Panc1 (cell line): Measurements from ENCODE around the gene GPC3.

Experiments used
- POLR2AphosphoS5 ChIP-seq: IDR thresholded peaks from 2 replicates; pipeline ENCODE4 v1.6.1; 2012; ENCODE audit warnings: mild to moderate bottlenecking, low read depth, low read length, moderate library complexity
- SIN3A ChIP-seq: IDR thresholded peaks from 2 replicates; pipeline ENCODE4 v1.6.1; 2012; ENCODE audit warnings: low read depth, mild to moderate bottlenecking, low read length, moderate library complexity, borderline replicate concordance; ENCODE audit not compliant: insufficient read depth
- TCF7L2 ChIP-seq: IDR thresholded peaks from 2 replicates; pipeline ENCODE4 v1.6.1; 2011; ENCODE audit warnings: mild to moderate bottlenecking, low read depth, low read length, inconsistent platforms
- TF ChIP-seq, protein P1 (sequence below): fragments of 450-650 bp; IDR thresholded peaks from 2 replicates; pipeline ENCODE4 v1.5.1; 2017; ENCODE audit warnings: mild to moderate bottlenecking
- TF ChIP-seq, protein P2 (sequence below), 2 experiments: IDR thresholded peaks; 2 replicates each; pipeline ENCODE4 v1.6.1; 2011 to 2012; ENCODE audit warnings: low read depth in 2 of 2, control low read depth in 1 of 2, low read length in 1 of 2, mild to moderate bottlenecking in 1 of 2, moderate library complexity in 1 of 2; ENCODE audit not compliant: insufficient read depth in 1 of 2

- TF ChIP-seq, protein P1, sequence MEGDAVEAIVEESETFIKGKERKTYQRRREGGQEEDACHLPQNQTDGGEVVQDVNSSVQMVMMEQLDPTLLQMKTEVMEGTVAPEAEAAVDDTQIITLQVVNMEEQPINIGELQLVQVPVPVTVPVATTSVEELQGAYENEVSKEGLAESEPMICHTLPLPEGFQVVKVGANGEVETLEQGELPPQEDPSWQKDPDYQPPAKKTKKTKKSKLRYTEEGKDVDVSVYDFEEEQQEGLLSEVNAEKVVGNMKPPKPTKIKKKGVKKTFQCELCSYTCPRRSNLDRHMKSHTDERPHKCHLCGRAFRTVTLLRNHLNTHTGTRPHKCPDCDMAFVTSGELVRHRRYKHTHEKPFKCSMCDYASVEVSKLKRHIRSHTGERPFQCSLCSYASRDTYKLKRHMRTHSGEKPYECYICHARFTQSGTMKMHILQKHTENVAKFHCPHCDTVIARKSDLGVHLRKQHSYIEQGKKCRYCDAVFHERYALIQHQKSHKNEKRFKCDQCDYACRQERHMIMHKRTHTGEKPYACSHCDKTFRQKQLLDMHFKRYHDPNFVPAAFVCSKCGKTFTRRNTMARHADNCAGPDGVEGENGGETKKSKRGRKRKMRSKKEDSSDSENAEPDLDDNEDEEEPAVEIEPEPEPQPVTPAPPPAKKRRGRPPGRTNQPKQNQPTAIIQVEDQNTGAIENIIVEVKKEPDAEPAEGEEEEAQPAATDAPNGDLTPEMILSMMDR = no peak
- TF ChIP-seq POLR2AphosphoS5 (no peak), SIN3A (no peak), TCF7L2 (no peak)
- TF ChIP-seq, protein P2, sequence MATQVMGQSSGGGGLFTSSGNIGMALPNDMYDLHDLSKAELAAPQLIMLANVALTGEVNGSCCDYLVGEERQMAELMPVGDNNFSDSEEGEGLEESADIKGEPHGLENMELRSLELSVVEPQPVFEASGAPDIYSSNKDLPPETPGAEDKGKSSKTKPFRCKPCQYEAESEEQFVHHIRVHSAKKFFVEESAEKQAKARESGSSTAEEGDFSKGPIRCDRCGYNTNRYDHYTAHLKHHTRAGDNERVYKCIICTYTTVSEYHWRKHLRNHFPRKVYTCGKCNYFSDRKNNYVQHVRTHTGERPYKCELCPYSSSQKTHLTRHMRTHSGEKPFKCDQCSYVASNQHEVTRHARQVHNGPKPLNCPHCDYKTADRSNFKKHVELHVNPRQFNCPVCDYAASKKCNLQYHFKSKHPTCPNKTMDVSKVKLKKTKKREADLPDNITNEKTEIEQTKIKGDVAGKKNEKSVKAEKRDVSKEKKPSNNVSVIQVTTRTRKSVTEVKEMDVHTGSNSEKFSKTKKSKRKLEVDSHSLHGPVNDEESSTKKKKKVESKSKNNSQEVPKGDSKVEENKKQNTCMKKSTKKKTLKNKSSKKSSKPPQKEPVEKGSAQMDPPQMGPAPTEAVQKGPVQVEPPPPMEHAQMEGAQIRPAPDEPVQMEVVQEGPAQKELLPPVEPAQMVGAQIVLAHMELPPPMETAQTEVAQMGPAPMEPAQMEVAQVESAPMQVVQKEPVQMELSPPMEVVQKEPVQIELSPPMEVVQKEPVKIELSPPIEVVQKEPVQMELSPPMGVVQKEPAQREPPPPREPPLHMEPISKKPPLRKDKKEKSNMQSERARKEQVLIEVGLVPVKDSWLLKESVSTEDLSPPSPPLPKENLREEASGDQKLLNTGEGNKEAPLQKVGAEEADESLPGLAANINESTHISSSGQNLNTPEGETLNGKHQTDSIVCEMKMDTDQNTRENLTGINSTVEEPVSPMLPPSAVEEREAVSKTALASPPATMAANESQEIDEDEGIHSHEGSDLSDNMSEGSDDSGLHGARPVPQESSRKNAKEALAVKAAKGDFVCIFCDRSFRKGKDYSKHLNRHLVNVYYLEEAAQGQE (IDR thresholded peaks at IDR 0.05; ENCODE audit: insufficient read depth in 1 of 2, low read depth in 2 of 2, low read length in 1 of 2) = no peak
These were observed 17.7 kb upstream of the GPC3 start for GRCh38 chrX:134002921-134003615.
